GM18498 (cell line): ENCODE data around the gene S100A5.
A peak's percentile ranks its signal among the peaks of the same experiment; 100 is the strongest.
"Not testable (repeated sequence)": the region's sequence is repeated elsewhere in the genome, so short reads cannot be mapped to it uniquely, and the experiment has no call there.

Experiments
- ATAC-seq: cut with Tn5 transposase; IDR thresholded peaks from one replicate; pipeline ENCODE4 v1.9.1; 2021; ENCODE audit warnings: mild to moderate bottlenecking, moderate library complexity; ENCODE audit not compliant: unreplicated experiment

S100A5 gene

GRCh38 chr1:153567621-153568366 lies 27.1 kb upstream of the S100A5 start:
- ATAC-seq, result no peak

- peak; percentile 37 for ATAC-seq
Observed at GRCh38 chr1:153566414-153567371, 26.0 kb upstream of the S100A5 start.

GRCh38 chr1:153565529-153566374 lies 25.0 kb upstream of the S100A5 start, which contains the start of gene S100A2:
Gene S100A2 (minus strand): TSS chr1:153565844. CDS start chr1:153563877, 1,967 bp downstream.
- peak; percentile 55 for ATAC-seq

- no peak for ATAC-seq
Observed at GRCh38 chr1:153563991-153564390, 23.3 kb upstream of the S100A5 start.

- no peak for ATAC-seq
Observed at GRCh38 chr1:153563483-153563901, 22.8 kb upstream of the S100A5 start.

- ATAC-seq, result not testable (repeated sequence)
Observed at GRCh38 chr1:153562021-153562420, 21.3 kb upstream of the S100A5 start.

- no peak for ATAC-seq
Observed at GRCh38 chr1:153561466-153561985, 20.8 kb upstream of the S100A5 start.

- ATAC-seq, result no peak
Observed at GRCh38 chr1:153560771-153561465, 20.2 kb upstream of the S100A5 start.

- no peak for ATAC-seq
Observed at GRCh38 chr1:153560241-153560640, 19.5 kb upstream of the S100A5 start.

- no peak for ATAC-seq
Observed at GRCh38 chr1:153557877-153558276, 17.1 kb upstream of the S100A5 start.

GRCh38 chr1:153556348-153556747 lies 15.6 kb upstream of the S100A5 start:
- no peak for ATAC-seq

- no peak for ATAC-seq
Observed at GRCh38 chr1:153553830-153554541, 13.3 kb upstream of the S100A5 start.

- ATAC-seq, result no peak
Observed at GRCh38 chr1:153553096-153553495, 12.4 kb upstream of the S100A5 start.

- ATAC-seq, result no peak
Observed at GRCh38 chr1:153552335-153552734, 11.6 kb upstream of the S100A5 start.

- no peak for ATAC-seq
Observed at GRCh38 chr1:153550827-153551500, 10.2 kb upstream of the S100A5 start.

GRCh38 chr1:153550398-153550758 lies 9.6 kb upstream of the S100A5 start:
- ATAC-seq, result no peak

GRCh38 chr1:153549741-153550397 lies 9.1 kb upstream of the S100A5 start:
- no peak for ATAC-seq
